HepG2 (cell line): ENCODE measurements around the gene OR6C74. TPM values are rescaled to one million over a fixed set of nuclear protein-coding genes. Genes with fewer than 3 reads are reported as not detected.

Source experiments
- ATAC-seq: fragments of 200-7000 bp; cut with Tn5 transposase; 3 replicates; pipeline ENCODE4 v1.9.1; 2020; ENCODE audit warnings: mild to moderate bottlenecking, moderate library complexity
- Bru-seq: library from RNA; stranded (reverse); fragments of 400-500 nt; gene quantifications from one replicate; lab custom pipeline; 2021; lab: Mats Ljungman, UMichigan
- BruChase-seq, 2 experiments: library from RNA; stranded (reverse); fragments of 400-500 nt; gene quantifications; one replicate each; lab custom pipeline; 2021; lab: Mats Ljungman, UMichigan
- BruUV-seq: library from RNA; stranded (reverse); fragments of 400-500 nt; replicated peaks from 2 replicates; lab custom pipeline; 2021; lab: Mats Ljungman, UMichigan
- CTCF ChIA-PET: fragments of 300-600 bp; formaldehyde crosslinking; extraction: SDS; loops from one replicate; lab custom pipeline; 2021; ENCODE audit warnings: low total read pairs, inconsistent platforms, low intra/inter-chr PET ratio; lab: Yijun Ruan, JAX
- POLR2A ChIA-PET: fragments of 350-600 bp; sonication (Branson Sonifier 250); formaldehyde crosslinking; loops from one replicate; lab custom pipeline; 2020; ENCODE audit warnings: antibody characterized with exemption, inconsistent platforms; lab: Yijun Ruan, JAX
- DNase-seq: peaks from one replicate; pipeline ENCODE4 v3.0.0-alpha.2; 2015; ENCODE audit warnings: low spot score
- FAIRE-seq: peaks from 3 replicates; lab custom pipeline; 2011; peaks lifted over from hg19 to GRCh38; lab: Jason Lieb, UNC
- H2AFZ ChIP-seq: one replicate; pipeline ENCODE4 v1.6.1; 2011; ENCODE audit warnings: low read length, inconsistent platforms
- H3K27ac ChIP-seq: fragments of 300-600 bp; 3 replicates; pipeline ENCODE4 v1.8.0; 2011; ENCODE audit warnings: mixed run types, mild to moderate bottlenecking, mixed read lengths, low read length, inconsistent platforms; ENCODE audit not compliant: insufficient read depth; ENCODE audit errors: extremely low read length
- H3K27me3 ChIP-seq, 2 experiments: fragments of 200-600 bp in 1 of 2; 2 replicates in 1 of 2; 3 replicates in 1 of 2; pipeline versions ENCODE4 v1.6.0 to v1.8.0; 2011; ENCODE audit warnings: low read length in 2 of 2, mild to moderate bottlenecking in 2 of 2, moderate library complexity in 2 of 2, inconsistent platforms in 1 of 2; ENCODE audit not compliant: insufficient read depth in 2 of 2, control insufficient read depth in 1 of 2
- H3K36me3 ChIP-seq, 2 experiments: fragments of 200-600 bp in 1 of 2; replicated peaks in 1 of 2; 2 replicates in 1 of 2; 3 replicates in 1 of 2; pipeline versions ENCODE4 v1.5.1 to v1.8.0; 2011; ENCODE audit warnings: low read length in 2 of 2, inconsistent platforms in 1 of 2; ENCODE audit not compliant: insufficient read depth in 2 of 2, control insufficient read depth in 1 of 2
- H3K4me1 ChIP-seq: 2 replicates; pipeline ENCODE4 v1.5.1; 2012; ENCODE audit warnings: low read length, inconsistent platforms; ENCODE audit not compliant: insufficient read depth
- H3K4me2 ChIP-seq: 2 replicates; pipeline ENCODE4 v1.6.0; 2011; ENCODE audit warnings: low read depth, low read length, inconsistent platforms
- H3K4me3 ChIP-seq, 3 experiments: fragments of 200-600 bp in 1 of 3; sonication (generic), shearing (Covaris generic) in 1 of 3; replicated peaks in 1 of 3; 2 replicates each; pipeline ENCODE4 v1.5.1; 2011 to 2016; ENCODE audit warnings: low read length in 3 of 3, inconsistent platforms in 2 of 3, low read depth in 2 of 3, mild to moderate bottlenecking in 2 of 3, control low read depth in 1 of 3, mixed read lengths in 1 of 3; ENCODE audit not compliant: insufficient read depth in 1 of 3
- H3K79me2 ChIP-seq: one replicate; pipeline ENCODE4 v1.6.1; 2011; ENCODE audit warnings: low read length, inconsistent platforms; ENCODE audit not compliant: insufficient read depth
- H3K9ac ChIP-seq: 2 replicates; pipeline ENCODE4 v1.6.0; 2011; ENCODE audit warnings: mild to moderate bottlenecking, low read depth, low read length, inconsistent platforms; ENCODE audit not compliant: insufficient read depth
- H3K9me3 ChIP-seq: 2 replicates; pipeline ENCODE4 v1.5.1; 2012; ENCODE audit warnings: mild to moderate bottlenecking, low read length
- H4K20me1 ChIP-seq: 2 replicates; pipeline ENCODE4 v1.6.0; 2011; ENCODE audit warnings: inconsistent platforms, mild to moderate bottlenecking, low read length, moderate library complexity; ENCODE audit not compliant: insufficient read depth
- DMAP1 ChIP-seq: IDR thresholded peaks from 2 replicates; pipeline ENCODE4 v1.6.1; 2016
- FOSL1 ChIP-seq: sonication (generic); formaldehyde crosslinking; IDR thresholded peaks from 2 replicates; pipeline ENCODE4 v1.9.0; 2021; ENCODE audit warnings: missing genetic modification reagents, borderline replicate concordance
- JDP2 ChIP-seq: sonication (generic); formaldehyde crosslinking; IDR thresholded peaks from 2 replicates; pipeline ENCODE4 v1.8.1; 2022; ENCODE audit warnings: missing genetic modification reagents, borderline replicate concordance
- KLF6 ChIP-seq: IDR thresholded peaks from 2 replicates; pipeline ENCODE4 v1.8.0; 2016; ENCODE audit warnings: missing biosample characterization, missing genetic modification reagents
- ZFYVE20 ChIP-seq: sonication (generic); formaldehyde crosslinking; IDR thresholded peaks from 2 replicates; pipeline ENCODE4 v1.8.0; 2023; ENCODE audit warnings: low read depth, mild to moderate bottlenecking, moderate library complexity, missing genetic modification reagents, borderline replicate concordance
- ZNF225 ChIP-seq: sonication (generic); formaldehyde crosslinking; IDR thresholded peaks from 2 replicates; pipeline ENCODE4 v1.4.0; 2020; ENCODE audit warnings: mild to moderate bottlenecking, missing genetic modification reagents
- ZNF430 ChIP-seq: sonication (generic); formaldehyde crosslinking; IDR thresholded peaks from 2 replicates; pipeline ENCODE4 v1.9.0; 2021; ENCODE audit warnings: mild to moderate bottlenecking, missing genetic modification reagents
- ZNF7 ChIP-seq: IDR thresholded peaks from 2 replicates; pipeline ENCODE4 v1.6.1; 2016; ENCODE audit warnings: missing biosample characterization, missing genetic modification reagents
- ZNF782 ChIP-seq: sonication (generic); formaldehyde crosslinking; IDR thresholded peaks from 2 replicates; pipeline ENCODE4 v1.4.0; 2020; ENCODE audit warnings: missing genetic modification reagents, mild to moderate bottlenecking, borderline replicate concordance
- WGBS: methylation state at CpG from one replicate; pipeline ENCODE4 v1.1.6; 2017; ENCODE audit warnings: low lambda C conversion rate; 5-methylcytosine and 5-hydroxymethylcytosine counted together
- in situ Hi-C: cut with HindIII; loops from 2 replicates; pipeline ENCODE4 v1.10.0; 2017; ENCODE audit warnings: low pct_unique_long_range_greater_than_20kb; ENCODE audit not compliant: extremely low pct_ligation_motif_present
- intact Hi-C: fragments of 100-400 bp; cut with micrococcal nuclease; formaldehyde crosslinking; loops from one replicate; pipeline ENCODE4 v1.10.0; 2022; ENCODE audit not compliant: unreplicated experiment
- long read RNA-seq, 2 experiments: library from RNA in 1 of 2; library from polyadenylated mRNA in 1 of 2; stranded (forward) in 1 of 2; unstranded in 1 of 2; transcript quantifications; one replicate each; pipeline ENCODE4 v2.0.0, GENCODE V29; 2019 to 2022
- polyA minus RNA-seq, 3 experiments: library from RNA; depleted of rRNA, polyadenylated mRNA; stranded (reverse); fragments of >200 nt; gene quantifications; 2 replicates each; pipeline ENCODE4 v1.2.3, GENCODE V29; 2011; ENCODE audit warnings: low replicate concordance in 1 of 3
- polyA plus RNA-seq, 8 experiments: library from polyadenylated mRNA; depleted of rRNA in 3 of 8; stranded (reverse) in 7 of 8; unstranded in 1 of 8; fragments of >200 nt; fragmentation: Illumina TruSeq in 4 of 8; extraction: Trizol in 4 of 8; gene quantifications; 2 replicates each; pipeline versions ENCODE4 v1.2.1 to v1.2.3, GENCODE V29; 2011 to 2016; ENCODE audit warnings: low read depth in 4 of 8, missing spikeins in 1 of 8, mixed read lengths in 1 of 8; ENCODE audit not compliant: insufficient read depth in 1 of 8
- total RNA-seq, 5 experiments: library from RNA; depleted of rRNA; stranded (reverse); fragments of >200 nt; fragmentation: Illumina TruSeq; extraction: Trizol; gene quantifications; 2 replicates each; pipeline ENCODE4 v1.2.3, GENCODE V29; 2016; ENCODE audit warnings: low read depth in 1 of 5
- TF ChIP-seq, protein P1 (sequence below): sonication (generic); formaldehyde crosslinking; IDR thresholded peaks from 2 replicates; pipeline ENCODE4 v1.8.0; 2022; ENCODE audit warnings: missing genetic modification reagents, mild to moderate bottlenecking, moderate library complexity, borderline replicate concordance
- TF ChIP-seq, protein P2 (sequence below): sonication (generic); formaldehyde crosslinking; IDR thresholded peaks from 2 replicates; pipeline ENCODE4 v1.4.0; 2020; ENCODE audit warnings: missing genetic modification reagents, borderline replicate concordance

The OR6C74 gene
- total RNA-seq (2016; rRNA removed; fragmentation: Illumina TruSeq; extraction: Trizol) (not detected in 2 replicates), polyA plus RNA-seq (2011; rRNA removed) (not detected in 2 replicates), polyA minus RNA-seq (2011; rRNA and poly(A)+ RNA removed; ENCODE audit: low replicate concordance) (not detected in 2 replicates), Bru-seq, nascent RNA (not detected), BruChase-seq, experiment 1, labeled RNA remaining after a 6-hour chase (not detected), BruChase-seq, experiment 2, labeled RNA remaining after a 2-hour chase (not detected)
- not detected in 2 replicates for total RNA-seq (2016; cell fraction: cytosol; rRNA removed; fragmentation: Illumina TruSeq; extraction: Trizol; ENCODE audit: low read depth)
- not detected in 2 replicates for total RNA-seq (2016; cell fraction: insoluble cytoplasmic fraction; rRNA removed; fragmentation: Illumina TruSeq; extraction: Trizol)
- total RNA-seq (2016; cell fraction: membrane; rRNA removed; fragmentation: Illumina TruSeq; extraction: Trizol), result not detected in 2 replicates
- total RNA-seq (2016; cell fraction: nucleus; rRNA removed; fragmentation: Illumina TruSeq; extraction: Trizol), result not detected in 2 replicates
- polyA plus RNA-seq (2011; cell fraction: cytosol; rRNA removed), result not detected in 2 replicates
- not detected in 2 replicates for polyA plus RNA-seq (2011; cell fraction: nucleus; rRNA removed)
- polyA plus RNA-seq (2012), result not detected in 2 replicates
- not detected in 2 replicates for polyA plus RNA-seq (2016; cell fraction: cytosol; fragmentation: Illumina TruSeq; extraction: Trizol; ENCODE audit: low read depth)
- not detected in 2 replicates for polyA plus RNA-seq (2016; cell fraction: insoluble cytoplasmic fraction; fragmentation: Illumina TruSeq; extraction: Trizol; ENCODE audit: low read depth)
- not detected in 2 replicates for polyA plus RNA-seq (2016; cell fraction: membrane; fragmentation: Illumina TruSeq; extraction: Trizol; ENCODE audit: low read depth)
- not detected in 2 replicates for polyA plus RNA-seq (2016; cell fraction: nucleus; fragmentation: Illumina TruSeq; extraction: Trizol; ENCODE audit: insufficient read depth, low read depth)
- polyA minus RNA-seq (2011; cell fraction: cytosol; rRNA and poly(A)+ RNA removed), result not detected in 2 replicates
- not detected in 2 replicates for polyA minus RNA-seq (2011; cell fraction: nucleus; rRNA and poly(A)+ RNA removed)
- long read RNA-seq, experiment 1, result 0 reads
- long read RNA-seq, experiment 2, result 0 reads

DNA sequence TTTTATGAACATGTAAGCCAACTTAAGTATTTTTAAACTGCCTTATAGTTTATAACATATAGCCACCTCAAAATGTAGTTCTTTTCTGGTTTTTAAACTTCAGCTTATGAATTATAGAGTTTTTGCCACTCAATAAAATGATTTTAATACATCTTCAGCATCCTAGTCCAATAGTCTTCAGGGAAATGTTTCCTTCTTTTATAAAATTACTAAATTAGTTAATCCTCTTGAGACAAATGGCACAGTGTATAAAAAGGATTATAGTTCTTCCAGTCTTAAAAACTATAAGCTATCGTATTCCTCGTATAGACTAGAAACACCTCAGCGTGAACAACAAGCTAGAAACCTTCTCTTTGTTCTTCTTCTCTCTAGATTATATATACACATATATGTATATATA is at the start of gene OR6C74:
Gene OR6C74, plus strand, starts transcription at position 301 of the 400 bp plus-strand sequence. CDS start 2,679 bp downstream, outside the sequence.
- CTCF ChIA-PET, result no interaction called here
- FAIRE-seq, result no peak
- DNase-seq, result no peak
- Histone ChIP-seq H3K9me3 (no peaks in the 10 kb centered on the region), H2AFZ (no peak within 1 kb of the TSS), H3K4me2 (no peak within 1 kb of the TSS), H3K4me1 (no peaks in the 10 kb centered on the region), H3K4me3 (no peak within 1 kb of the TSS), H3K79me2 (no peaks in the 10 kb centered on the region), H4K20me1 (no peaks in the 10 kb centered on the region), H3K9ac (no peak within 1 kb of the TSS), H3K36me3 (no peaks in the 10 kb centered on the region), H3K27me3 (no peaks in the 10 kb centered on the region; a peak in 1 of 5 replicates), H3K27ac (no peak within 1 kb of the TSS)
- no TSS peak for BruUV-seq
- WGBS, result 0% methylated on average over 3 of the region's 3 CpGs
- intact Hi-C loops (no loop called here), in situ Hi-C loops (no loop called here)
- ATAC-seq, result no peak
- POLR2A ChIA-PET, result no interaction called here
- TF ChIP-seq KLF6 (CRISPR knock-in tag), result no peak
- no peak for TF ChIP-seq FOSL1 (CRISPR knock-in tag)
- no peak for TF ChIP-seq ZNF225 (CRISPR knock-in tag)
- no peak for TF ChIP-seq ZNF782 (CRISPR knock-in tag)
- no peak for TF ChIP-seq JDP2 (CRISPR knock-in tag)
- no peak for TF ChIP-seq ZFYVE20 (CRISPR knock-in tag)
- no peak for TF ChIP-seq ZNF7 (CRISPR knock-in tag)
- TF ChIP-seq DMAP1, result no peak
- TF ChIP-seq, protein P1, sequence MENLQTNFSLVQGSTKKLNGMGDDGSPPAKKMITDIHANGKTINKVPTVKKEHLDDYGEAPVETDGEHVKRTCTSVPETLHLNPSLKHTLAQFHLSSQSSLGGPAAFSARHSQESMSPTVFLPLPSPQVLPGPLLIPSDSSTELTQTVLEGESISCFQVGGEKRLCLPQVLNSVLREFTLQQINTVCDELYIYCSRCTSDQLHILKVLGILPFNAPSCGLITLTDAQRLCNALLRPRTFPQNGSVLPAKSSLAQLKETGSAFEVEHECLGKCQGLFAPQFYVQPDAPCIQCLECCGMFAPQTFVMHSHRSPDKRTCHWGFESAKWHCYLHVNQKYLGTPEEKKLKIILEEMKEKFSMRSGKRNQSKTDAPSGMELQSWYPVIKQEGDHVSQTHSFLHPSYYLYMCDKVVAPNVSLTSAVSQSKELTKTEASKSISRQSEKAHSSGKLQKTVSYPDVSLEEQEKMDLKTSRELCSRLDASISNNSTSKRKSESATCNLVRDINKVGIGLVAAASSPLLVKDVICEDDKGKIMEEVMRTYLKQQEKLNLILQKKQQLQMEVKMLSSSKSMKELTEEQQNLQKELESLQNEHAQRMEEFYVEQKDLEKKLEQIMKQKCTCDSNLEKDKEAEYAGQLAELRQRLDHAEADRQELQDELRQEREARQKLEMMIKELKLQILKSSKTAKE (CRISPR knock-in tag), result no peak
- TF ChIP-seq ZNF430 (CRISPR knock-in tag), result no peak
- TF ChIP-seq, protein P2, sequence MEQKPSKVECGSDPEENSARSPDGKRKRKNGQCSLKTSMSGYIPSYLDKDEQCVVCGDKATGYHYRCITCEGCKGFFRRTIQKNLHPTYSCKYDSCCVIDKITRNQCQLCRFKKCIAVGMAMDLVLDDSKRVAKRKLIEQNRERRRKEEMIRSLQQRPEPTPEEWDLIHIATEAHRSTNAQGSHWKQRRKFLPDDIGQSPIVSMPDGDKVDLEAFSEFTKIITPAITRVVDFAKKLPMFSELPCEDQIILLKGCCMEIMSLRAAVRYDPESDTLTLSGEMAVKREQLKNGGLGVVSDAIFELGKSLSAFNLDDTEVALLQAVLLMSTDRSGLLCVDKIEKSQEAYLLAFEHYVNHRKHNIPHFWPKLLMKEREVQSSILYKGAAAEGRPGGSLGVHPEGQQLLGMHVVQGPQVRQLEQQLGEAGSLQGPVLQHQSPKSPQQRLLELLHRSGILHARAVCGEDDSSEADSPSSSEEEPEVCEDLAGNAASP (CRISPR knock-in tag), result no peak
